ENCODE measurements around the gene CD300H.

Gene CD300H

GRCh38 chr17:74567397-74567796, at the start of gene CD300H:
Gene CD300H, minus strand, starts transcription at chr17:74567509.
- no peaks in the 10 kb centered on the region for H3K27me3 ChIP-seq (ENCODE audit: control insufficient read depth in 2 of 2, insufficient read depth in 2 of 2, low read length in 2 of 2)
- H3K4me3 ChIP-seq (ENCODE audit: low read length in 2 of 2), result no peak within 1 kb of the TSS
- H3K36me3 ChIP-seq (ENCODE audit: control insufficient read depth in 2 of 2, insufficient read depth in 2 of 2, low read length in 2 of 2), result no peaks in the 10 kb centered on the region
- H3K4me1 ChIP-seq (ENCODE audit: control insufficient read depth in 2 of 2, insufficient read depth in 2 of 2, low read length in 2 of 2), result no peaks in the 10 kb centered on the region
- H3K9ac ChIP-seq (ENCODE audit: low read depth in 1 of 2, low read length in 2 of 2), result no peak within 1 kb of the TSS
- H3K9me3 ChIP-seq (ENCODE audit: control insufficient read depth in 2 of 2, low read length in 2 of 2), result no peaks in the 10 kb centered on the region
- H3K27ac ChIP-seq (ENCODE audit: low read depth in 2 of 2, low read length in 2 of 2), result no peak within 1 kb of the TSS

- peaks cover 0 to 5% of the 10 kb centered on the region in 2 donors for H3K27me3 ChIP-seq (ENCODE audit: control insufficient read depth in 2 of 2, insufficient read depth in 2 of 2, low read length in 2 of 2)
- no peak overlapping the region for H3K27ac ChIP-seq (ENCODE audit: low read depth in 2 of 2, low read length in 2 of 2)
- H3K9ac ChIP-seq (ENCODE audit: low read depth in 1 of 2, low read length in 2 of 2), result no peak overlapping the region
- no peaks in the 10 kb centered on the region for H3K36me3 ChIP-seq (ENCODE audit: control insufficient read depth in 2 of 2, insufficient read depth in 2 of 2, low read length in 2 of 2)
- no peaks in the 10 kb centered on the region for H3K9me3 ChIP-seq (ENCODE audit: control insufficient read depth in 2 of 2, low read length in 2 of 2)
- H3K4me3 ChIP-seq (ENCODE audit: low read length in 2 of 2), result no peak overlapping the region
- H3K4me1 ChIP-seq (ENCODE audit: control insufficient read depth in 2 of 2, insufficient read depth in 2 of 2, low read length in 2 of 2), result no peaks in the 10 kb centered on the region
Measured at GRCh38 chr17:74616696-74617095, 49.4 kb upstream of the CD300H start.

- Histone ChIP-seq H3K27ac (ENCODE audit: low read depth in 2 of 2, low read length in 2 of 2) (no peak overlapping the region), H3K9me3 (ENCODE audit: control insufficient read depth in 2 of 2, low read length in 2 of 2) (no peaks in the 10 kb centered on the region), H3K9ac (ENCODE audit: low read depth in 1 of 2, low read length in 2 of 2) (no peak overlapping the region), H3K4me3 (ENCODE audit: low read length in 2 of 2) (no peak overlapping the region), H3K4me1 (ENCODE audit: control insufficient read depth in 2 of 2, insufficient read depth in 2 of 2, low read length in 2 of 2) (no peaks in the 10 kb centered on the region), H3K27me3 (ENCODE audit: control insufficient read depth in 2 of 2, insufficient read depth in 2 of 2, low read length in 2 of 2) (peaks cover 6 to 15% of the 10 kb centered on the region in 2 donors), H3K36me3 (ENCODE audit: control insufficient read depth in 2 of 2, insufficient read depth in 2 of 2, low read length in 2 of 2) (no peaks in the 10 kb centered on the region)
Measured at GRCh38 chr17:74612046-74612445, 44.7 kb upstream of the CD300H start.

GRCh38 chr17:74610108-74610507, 42.8 kb upstream of the CD300H start:
- Histone ChIP-seq H3K9ac (ENCODE audit: low read depth in 1 of 2, low read length in 2 of 2) (no peak overlapping the region), H3K4me3 (ENCODE audit: low read length in 2 of 2) (no peak overlapping the region), H3K9me3 (ENCODE audit: control insufficient read depth in 2 of 2, low read length in 2 of 2) (no peaks in the 10 kb centered on the region), H3K27me3 (ENCODE audit: control insufficient read depth in 2 of 2, insufficient read depth in 2 of 2, low read length in 2 of 2) (peaks cover 2 to 15% of the 10 kb centered on the region in 2 donors), H3K36me3 (ENCODE audit: control insufficient read depth in 2 of 2, insufficient read depth in 2 of 2, low read length in 2 of 2) (no peaks in the 10 kb centered on the region), H3K27ac (ENCODE audit: low read depth in 2 of 2, low read length in 2 of 2) (no peak overlapping the region), H3K4me1 (ENCODE audit: control insufficient read depth in 2 of 2, insufficient read depth in 2 of 2, low read length in 2 of 2) (no peaks in the 10 kb centered on the region)

- Histone ChIP-seq H3K4me1 (ENCODE audit: control insufficient read depth in 2 of 2, insufficient read depth in 2 of 2, low read length in 2 of 2) (no peaks in the 10 kb centered on the region), H3K27ac (ENCODE audit: low read depth in 2 of 2, low read length in 2 of 2) (no peak overlapping the region), H3K9me3 (ENCODE audit: control insufficient read depth in 2 of 2, low read length in 2 of 2) (no peaks in the 10 kb centered on the region), H3K36me3 (ENCODE audit: control insufficient read depth in 2 of 2, insufficient read depth in 2 of 2, low read length in 2 of 2) (no peaks in the 10 kb centered on the region), H3K9ac (ENCODE audit: low read depth in 1 of 2, low read length in 2 of 2) (no peak overlapping the region), H3K27me3 (ENCODE audit: control insufficient read depth in 2 of 2, insufficient read depth in 2 of 2, low read length in 2 of 2) (peaks cover 2 to 15% of the 10 kb centered on the region in 2 donors), H3K4me3 (ENCODE audit: low read length in 2 of 2) (no peak overlapping the region)
Measured at GRCh38 chr17:74608511-74608910, 41.2 kb upstream of the CD300H start.

GRCh38 chr17:74607221-74607620, 39.9 kb upstream of the CD300H start:
- Histone ChIP-seq H3K27ac (ENCODE audit: low read depth in 2 of 2, low read length in 2 of 2) (no peak overlapping the region), H3K36me3 (ENCODE audit: control insufficient read depth in 2 of 2, insufficient read depth in 2 of 2, low read length in 2 of 2) (no peaks in the 10 kb centered on the region), H3K27me3 (ENCODE audit: control insufficient read depth in 2 of 2, insufficient read depth in 2 of 2, low read length in 2 of 2) (peaks cover 2 to 15% of the 10 kb centered on the region in 2 donors)

GRCh38 chr17:74606050-74606449, 38.7 kb upstream of the CD300H start:
- no peaks in the 10 kb centered on the region for H3K36me3 ChIP-seq (ENCODE audit: control insufficient read depth in 2 of 2, insufficient read depth in 2 of 2, low read length in 2 of 2)
- H3K9ac ChIP-seq (ENCODE audit: low read depth in 1 of 2, low read length in 2 of 2), result no peak overlapping the region
- no peak overlapping the region for H3K27ac ChIP-seq (ENCODE audit: low read depth in 2 of 2, low read length in 2 of 2)
- H3K9me3 ChIP-seq (ENCODE audit: control insufficient read depth in 2 of 2, low read length in 2 of 2), result no peaks in the 10 kb centered on the region
- no peaks in the 10 kb centered on the region for H3K4me1 ChIP-seq (ENCODE audit: control insufficient read depth in 2 of 2, insufficient read depth in 2 of 2, low read length in 2 of 2)
- peaks cover 2 to 12% of the 10 kb centered on the region in 2 donors for H3K27me3 ChIP-seq (ENCODE audit: control insufficient read depth in 2 of 2, insufficient read depth in 2 of 2, low read length in 2 of 2)
- H3K4me3 ChIP-seq (ENCODE audit: low read length in 2 of 2), result no peak overlapping the region

More at GRCh38 chr17:74607221-74607620, 39.9 kb upstream of the CD300H start:
- H3K4me3 ChIP-seq (ENCODE audit: low read length in 2 of 2), result no peak overlapping the region
- no peaks in the 10 kb centered on the region for H3K4me1 ChIP-seq (ENCODE audit: control insufficient read depth in 2 of 2, insufficient read depth in 2 of 2, low read length in 2 of 2)
- H3K9ac ChIP-seq (ENCODE audit: low read depth in 1 of 2, low read length in 2 of 2), result no peak overlapping the region
- no peaks in the 10 kb centered on the region for H3K9me3 ChIP-seq (ENCODE audit: control insufficient read depth in 2 of 2, low read length in 2 of 2)

- no peaks in the 10 kb centered on the region for H3K4me1 ChIP-seq (ENCODE audit: control insufficient read depth in 2 of 2, insufficient read depth in 2 of 2, low read length in 2 of 2)
- no peaks in the 10 kb centered on the region for H3K9me3 ChIP-seq (ENCODE audit: control insufficient read depth in 2 of 2, low read length in 2 of 2)
- H3K27me3 ChIP-seq (ENCODE audit: control insufficient read depth in 2 of 2, insufficient read depth in 2 of 2, low read length in 2 of 2), result peaks cover 2 to 7% of the 10 kb centered on the region in 2 donors
- no peak overlapping the region for H3K4me3 ChIP-seq (ENCODE audit: low read length in 2 of 2)
- H3K36me3 ChIP-seq (ENCODE audit: control insufficient read depth in 2 of 2, insufficient read depth in 2 of 2, low read length in 2 of 2), result no peaks in the 10 kb centered on the region
- no peak overlapping the region for H3K9ac ChIP-seq (ENCODE audit: low read depth in 1 of 2, low read length in 2 of 2)
- no peak overlapping the region for H3K27ac ChIP-seq (ENCODE audit: low read depth in 2 of 2, low read length in 2 of 2)
Measured at GRCh38 chr17:74605361-74605760, 38.1 kb upstream of the CD300H start.

GRCh38 chr17:74604761-74605160, 37.5 kb upstream of the CD300H start:
- H3K27me3 ChIP-seq (ENCODE audit: control insufficient read depth in 2 of 2, insufficient read depth in 2 of 2, low read length in 2 of 2), result peaks cover 2 to 6% of the 10 kb centered on the region in 2 donors
- H3K4me1 ChIP-seq (ENCODE audit: control insufficient read depth in 2 of 2, insufficient read depth in 2 of 2, low read length in 2 of 2), result peaks cover 0 to 2% of the 10 kb centered on the region in 2 donors
- H3K27ac ChIP-seq (ENCODE audit: low read depth in 2 of 2, low read length in 2 of 2), result no peak overlapping the region

GRCh38 chr17:74604200-74604599, 36.9 kb upstream of the CD300H start:
- no peak overlapping the region for H3K27ac ChIP-seq (ENCODE audit: low read depth in 2 of 2, low read length in 2 of 2)
- H3K9ac ChIP-seq (ENCODE audit: low read depth in 1 of 2, low read length in 2 of 2), result no peak overlapping the region

More at GRCh38 chr17:74604761-74605160, 37.5 kb upstream of the CD300H start:
- Histone ChIP-seq H3K4me3 (ENCODE audit: low read length in 2 of 2) (no peak overlapping the region), H3K36me3 (ENCODE audit: control insufficient read depth in 2 of 2, insufficient read depth in 2 of 2, low read length in 2 of 2) (no peaks in the 10 kb centered on the region), H3K9me3 (ENCODE audit: control insufficient read depth in 2 of 2, low read length in 2 of 2) (no peaks in the 10 kb centered on the region), H3K9ac (ENCODE audit: low read depth in 1 of 2, low read length in 2 of 2) (no peak overlapping the region)

GRCh38 chr17:74603746-74604145, 36.4 kb upstream of the CD300H start:
- no peak overlapping the region for H3K9ac ChIP-seq (ENCODE audit: low read depth in 1 of 2, low read length in 2 of 2)
- peaks cover 2 to 6% of the 10 kb centered on the region in 2 donors for H3K27me3 ChIP-seq (ENCODE audit: control insufficient read depth in 2 of 2, insufficient read depth in 2 of 2, low read length in 2 of 2)
- no peak overlapping the region for H3K27ac ChIP-seq (ENCODE audit: low read depth in 2 of 2, low read length in 2 of 2)
- H3K4me1 ChIP-seq (ENCODE audit: control insufficient read depth in 2 of 2, insufficient read depth in 2 of 2, low read length in 2 of 2), result peaks cover 0 to 2% of the 10 kb centered on the region in 2 donors
- no peaks in the 10 kb centered on the region for H3K9me3 ChIP-seq (ENCODE audit: control insufficient read depth in 2 of 2, low read length in 2 of 2)
- no peaks in the 10 kb centered on the region for H3K36me3 ChIP-seq (ENCODE audit: control insufficient read depth in 2 of 2, insufficient read depth in 2 of 2, low read length in 2 of 2)
- no peak overlapping the region for H3K4me3 ChIP-seq (ENCODE audit: low read length in 2 of 2)

More at GRCh38 chr17:74604200-74604599, 36.9 kb upstream of the CD300H start:
- Histone ChIP-seq H3K9me3 (ENCODE audit: control insufficient read depth in 2 of 2, low read length in 2 of 2) (no peaks in the 10 kb centered on the region), H3K4me1 (ENCODE audit: control insufficient read depth in 2 of 2, insufficient read depth in 2 of 2, low read length in 2 of 2) (peaks cover 0 to 2% of the 10 kb centered on the region in 2 donors), H3K4me3 (ENCODE audit: low read length in 2 of 2) (no peak overlapping the region), H3K36me3 (ENCODE audit: control insufficient read depth in 2 of 2, insufficient read depth in 2 of 2, low read length in 2 of 2) (no peaks in the 10 kb centered on the region), H3K27me3 (ENCODE audit: control insufficient read depth in 2 of 2, insufficient read depth in 2 of 2, low read length in 2 of 2) (peaks cover 2 to 6% of the 10 kb centered on the region in 2 donors)

All from mucosa of rectum (tissue), 2 donors.